ENCODE measurements around the gene NUP153. TPM values are rescaled to one million over a fixed set of nuclear protein-coding genes. Genes with fewer than 3 reads are reported as not detected.

The NUP153 gene
- polyA plus RNA-seq (19.7 and 20.6 TPM in 2 replicates), polyA minus RNA-seq (76.2 and 79.3 TPM in 2 replicates)

DNA sequence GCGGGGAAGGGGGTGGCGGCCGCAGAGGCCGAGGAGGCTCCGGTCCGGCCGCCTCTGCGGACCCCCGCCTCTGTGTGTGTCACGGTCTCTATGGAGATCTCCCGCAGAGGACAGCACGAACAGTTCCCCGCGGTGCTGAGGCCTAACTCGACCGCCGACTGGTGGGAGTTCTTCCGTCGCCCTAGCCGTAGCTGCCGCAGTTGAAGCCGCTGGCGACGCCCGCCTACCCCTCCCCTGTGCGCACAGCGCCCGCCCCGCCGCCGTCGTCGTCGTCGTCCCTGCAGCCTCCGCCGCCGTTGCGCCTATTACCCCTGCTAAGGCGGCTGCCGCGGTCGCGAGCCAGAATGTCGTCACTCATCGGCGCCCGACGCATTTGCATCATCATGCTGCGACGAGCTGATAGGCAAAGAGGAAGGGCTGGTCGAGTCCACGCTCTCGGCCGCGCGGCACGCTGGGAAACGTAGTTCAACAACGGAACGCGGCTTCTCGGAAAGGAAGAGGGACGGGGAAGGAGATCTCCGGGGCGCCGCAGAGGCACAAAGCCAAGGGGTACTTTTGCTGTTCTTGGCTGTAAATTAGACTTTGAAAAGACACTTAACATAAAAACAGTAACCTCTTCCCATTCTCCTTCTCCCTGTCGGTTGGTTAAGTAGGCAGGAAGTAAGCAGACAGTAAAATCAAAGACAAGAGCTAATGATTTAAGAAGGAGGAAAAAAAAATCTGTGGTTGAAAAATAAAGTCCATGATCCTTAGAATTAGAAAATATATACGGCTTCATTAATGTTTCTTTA lies at the start of gene NUP153:
NUP153 (minus strand) TSS at position 346 of the 791 bp plus-strand sequence. CDS start 538 bp downstream, outside the sequence.
- H3F3A ChIP-seq (ENCODE audit: insufficient read depth, low read length, poor library complexity, severe bottlenecking): no peaks in the 10 kb centered on the region
- TF ChIP-seq RAD21 (conservative IDR thresholded peaks at IDR 0.05): no peak
- no peak for TF ChIP-seq EZH2 (IDR thresholded peaks at IDR 0.05; ENCODE audit: borderline replicate concordance, insufficient read depth, low read length, poor library complexity, severe bottlenecking)
- no peak for TF ChIP-seq SMC3 (conservative IDR thresholded peaks at IDR 0.05; ENCODE audit: poor library complexity)
- TF ChIP-seq TAF1 (IDR thresholded peaks at IDR 0.05; ENCODE audit: low read depth): peak; percentile 95
- TF ChIP-seq MXI1 (conservative IDR thresholded peaks at IDR 0.05; ENCODE audit: poor library complexity, severe bottlenecking): peak; percentile 63
- TF ChIP-seq, protein P1, sequence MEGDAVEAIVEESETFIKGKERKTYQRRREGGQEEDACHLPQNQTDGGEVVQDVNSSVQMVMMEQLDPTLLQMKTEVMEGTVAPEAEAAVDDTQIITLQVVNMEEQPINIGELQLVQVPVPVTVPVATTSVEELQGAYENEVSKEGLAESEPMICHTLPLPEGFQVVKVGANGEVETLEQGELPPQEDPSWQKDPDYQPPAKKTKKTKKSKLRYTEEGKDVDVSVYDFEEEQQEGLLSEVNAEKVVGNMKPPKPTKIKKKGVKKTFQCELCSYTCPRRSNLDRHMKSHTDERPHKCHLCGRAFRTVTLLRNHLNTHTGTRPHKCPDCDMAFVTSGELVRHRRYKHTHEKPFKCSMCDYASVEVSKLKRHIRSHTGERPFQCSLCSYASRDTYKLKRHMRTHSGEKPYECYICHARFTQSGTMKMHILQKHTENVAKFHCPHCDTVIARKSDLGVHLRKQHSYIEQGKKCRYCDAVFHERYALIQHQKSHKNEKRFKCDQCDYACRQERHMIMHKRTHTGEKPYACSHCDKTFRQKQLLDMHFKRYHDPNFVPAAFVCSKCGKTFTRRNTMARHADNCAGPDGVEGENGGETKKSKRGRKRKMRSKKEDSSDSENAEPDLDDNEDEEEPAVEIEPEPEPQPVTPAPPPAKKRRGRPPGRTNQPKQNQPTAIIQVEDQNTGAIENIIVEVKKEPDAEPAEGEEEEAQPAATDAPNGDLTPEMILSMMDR (IDR thresholded peaks at IDR 0.05; ENCODE audit: poor library complexity, severe bottlenecking): peak; percentile 18
- TF ChIP-seq, protein P2, sequence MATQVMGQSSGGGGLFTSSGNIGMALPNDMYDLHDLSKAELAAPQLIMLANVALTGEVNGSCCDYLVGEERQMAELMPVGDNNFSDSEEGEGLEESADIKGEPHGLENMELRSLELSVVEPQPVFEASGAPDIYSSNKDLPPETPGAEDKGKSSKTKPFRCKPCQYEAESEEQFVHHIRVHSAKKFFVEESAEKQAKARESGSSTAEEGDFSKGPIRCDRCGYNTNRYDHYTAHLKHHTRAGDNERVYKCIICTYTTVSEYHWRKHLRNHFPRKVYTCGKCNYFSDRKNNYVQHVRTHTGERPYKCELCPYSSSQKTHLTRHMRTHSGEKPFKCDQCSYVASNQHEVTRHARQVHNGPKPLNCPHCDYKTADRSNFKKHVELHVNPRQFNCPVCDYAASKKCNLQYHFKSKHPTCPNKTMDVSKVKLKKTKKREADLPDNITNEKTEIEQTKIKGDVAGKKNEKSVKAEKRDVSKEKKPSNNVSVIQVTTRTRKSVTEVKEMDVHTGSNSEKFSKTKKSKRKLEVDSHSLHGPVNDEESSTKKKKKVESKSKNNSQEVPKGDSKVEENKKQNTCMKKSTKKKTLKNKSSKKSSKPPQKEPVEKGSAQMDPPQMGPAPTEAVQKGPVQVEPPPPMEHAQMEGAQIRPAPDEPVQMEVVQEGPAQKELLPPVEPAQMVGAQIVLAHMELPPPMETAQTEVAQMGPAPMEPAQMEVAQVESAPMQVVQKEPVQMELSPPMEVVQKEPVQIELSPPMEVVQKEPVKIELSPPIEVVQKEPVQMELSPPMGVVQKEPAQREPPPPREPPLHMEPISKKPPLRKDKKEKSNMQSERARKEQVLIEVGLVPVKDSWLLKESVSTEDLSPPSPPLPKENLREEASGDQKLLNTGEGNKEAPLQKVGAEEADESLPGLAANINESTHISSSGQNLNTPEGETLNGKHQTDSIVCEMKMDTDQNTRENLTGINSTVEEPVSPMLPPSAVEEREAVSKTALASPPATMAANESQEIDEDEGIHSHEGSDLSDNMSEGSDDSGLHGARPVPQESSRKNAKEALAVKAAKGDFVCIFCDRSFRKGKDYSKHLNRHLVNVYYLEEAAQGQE (IDR thresholded peaks at IDR 0.05; ENCODE audit: borderline replicate concordance): peak; percentile 81
- peak; percentile 96 for TF ChIP-seq POLR2AphosphoS5 (IDR thresholded peaks at IDR 0.05)
- TF ChIP-seq EP300 (conservative IDR thresholded peaks at IDR 0.05; ENCODE audit: poor library complexity, severe bottlenecking): peak; percentile 83
- no peaks in the 10 kb centered on the region for H3K36me3 ChIP-seq (ENCODE audit: insufficient read depth, low read length)
- no peaks in the 10 kb centered on the region for H3K9me2 ChIP-seq (ENCODE audit: insufficient read depth, low read length)
- H3K9ac ChIP-seq (ENCODE audit: low read length): peak within 1 kb of the TSS; percentile 96
- H3K4me2 ChIP-seq (ENCODE audit: low read length): peak within 1 kb of the TSS; percentile 78
- H4K20me1 ChIP-seq (ENCODE audit: insufficient read depth): no peaks in the 10 kb centered on the region
- no peaks in the 10 kb centered on the region for H3K27me3 ChIP-seq (ENCODE audit: insufficient read depth, low read depth, low read length)
- peak within 1 kb of the TSS; percentile 96 for H3K27ac ChIP-seq (ENCODE audit: low read length)
- peak within 1 kb of the TSS; percentile 94 for H3K4me3 ChIP-seq (ENCODE audit: low read length)
- H2AFZ ChIP-seq (ENCODE audit: low read depth, low read length): peak within 1 kb of the TSS; percentile 84
- H3K9me3 ChIP-seq (ENCODE audit: low read length): no peaks in the 10 kb centered on the region
- H3K79me2 ChIP-seq (replicated peaks; ENCODE audit: insufficient read depth, low read length): peaks cover 41% of the 10 kb centered on the region

DNA sequence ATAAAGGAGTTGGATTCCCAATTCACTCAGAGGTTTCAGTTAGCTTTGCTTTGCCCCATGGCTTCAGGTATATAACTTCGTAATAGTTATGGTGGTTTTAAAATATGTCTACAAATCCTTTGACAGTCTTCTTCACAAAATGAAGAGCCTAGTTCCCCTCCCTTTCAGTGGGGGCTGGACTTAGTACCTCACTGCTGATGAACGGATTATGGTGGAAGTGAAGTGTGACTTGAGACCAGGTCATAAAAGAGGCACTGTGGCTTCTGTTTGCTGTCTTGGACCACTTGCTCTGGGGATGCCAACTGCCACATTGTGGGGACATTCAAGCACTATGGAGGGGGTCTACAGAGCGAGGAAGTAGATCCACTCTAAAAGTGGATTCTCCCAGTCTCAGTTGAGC lies 47.5 kb upstream of the NUP153 start:
- Histone ChIP-seq H2AFZ (ENCODE audit: low read depth, low read length) (no peak overlapping the region), H4K20me1 (ENCODE audit: insufficient read depth) (no peaks in the 10 kb centered on the region), H3K9me2 (ENCODE audit: insufficient read depth, low read length) (no peaks in the 10 kb centered on the region), H3K4me3 (ENCODE audit: low read length) (no peak overlapping the region), H3K9ac (ENCODE audit: low read length) (no peak overlapping the region), H3K9me3 (ENCODE audit: low read length) (no peaks in the 10 kb centered on the region), H3K4me2 (ENCODE audit: low read length) (no peak overlapping the region), H3F3A (ENCODE audit: insufficient read depth, low read length, poor library complexity, severe bottlenecking) (no peaks in the 10 kb centered on the region), H3K27me3 (ENCODE audit: insufficient read depth, low read depth, low read length) (no peaks in the 10 kb centered on the region), H3K36me3 (ENCODE audit: insufficient read depth, low read length) (no peaks in the 10 kb centered on the region), H3K79me2 (replicated peaks; ENCODE audit: insufficient read depth, low read length) (no peaks in the 10 kb centered on the region), H3K27ac (ENCODE audit: low read length) (no peak overlapping the region)
- TF ChIP-seq RAD21 (conservative IDR thresholded peaks at IDR 0.05): no peak
- no peak for TF ChIP-seq MXI1 (conservative IDR thresholded peaks at IDR 0.05; ENCODE audit: poor library complexity, severe bottlenecking)
- TF ChIP-seq, protein P2 (IDR thresholded peaks at IDR 0.05; ENCODE audit: borderline replicate concordance): no peak
- TF ChIP-seq POLR2AphosphoS5 (IDR thresholded peaks at IDR 0.05): no peak
- TF ChIP-seq EZH2 (IDR thresholded peaks at IDR 0.05; ENCODE audit: borderline replicate concordance, insufficient read depth, low read length, poor library complexity, severe bottlenecking): no peak
- no peak for TF ChIP-seq TAF1 (IDR thresholded peaks at IDR 0.05; ENCODE audit: low read depth)
- no peak for TF ChIP-seq EP300 (conservative IDR thresholded peaks at IDR 0.05; ENCODE audit: poor library complexity, severe bottlenecking)
- TF ChIP-seq, protein P1 (IDR thresholded peaks at IDR 0.05; ENCODE audit: poor library complexity, severe bottlenecking): no peak
- TF ChIP-seq SMC3 (conservative IDR thresholded peaks at IDR 0.05; ENCODE audit: poor library complexity): no peak

Data from neural cell (in vitro differentiated cells).